ENCODE measurements around the gene TMEM127.

DNA sequence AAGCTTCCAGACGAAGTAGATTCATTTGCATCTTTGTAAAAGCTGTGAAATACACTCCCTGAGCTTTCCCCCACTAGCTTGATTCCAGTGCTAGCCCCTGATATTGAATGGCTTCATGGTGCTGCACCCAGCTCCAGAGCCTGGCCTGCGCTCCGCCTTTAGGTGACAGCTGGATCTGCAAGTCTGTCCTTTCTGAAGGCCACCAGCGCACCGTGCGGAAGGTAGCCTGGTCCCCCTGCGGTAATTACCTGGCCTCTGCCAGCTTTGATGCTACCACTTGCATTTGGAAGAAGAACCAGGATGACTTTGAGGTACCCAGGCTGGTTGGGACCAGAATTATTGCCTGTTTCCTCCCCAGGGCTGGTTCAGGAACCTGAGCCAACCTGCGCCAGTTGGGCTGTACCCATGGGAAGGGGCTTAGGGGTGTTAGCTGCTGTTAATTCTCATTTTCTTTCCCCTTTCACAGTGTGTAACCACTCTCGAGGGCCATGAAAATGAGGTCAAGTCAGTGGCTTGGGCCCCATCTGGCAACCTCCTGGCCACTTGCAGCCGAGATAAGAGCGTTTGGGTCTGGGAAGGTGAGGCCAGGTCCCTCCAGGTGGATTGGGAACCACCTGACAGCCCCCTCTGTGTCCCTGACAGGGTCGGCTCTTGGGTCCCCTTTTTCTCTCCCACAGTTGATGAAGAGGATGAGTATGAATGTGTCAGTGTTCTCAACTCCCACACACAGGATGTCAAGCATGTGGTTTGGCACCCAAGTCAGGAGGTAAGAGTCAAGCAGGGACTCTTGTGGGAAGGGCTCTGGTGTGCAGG lies 1.6 kb upstream of the TMEM127 start:
- TF ChIP-seq, protein P1, sequence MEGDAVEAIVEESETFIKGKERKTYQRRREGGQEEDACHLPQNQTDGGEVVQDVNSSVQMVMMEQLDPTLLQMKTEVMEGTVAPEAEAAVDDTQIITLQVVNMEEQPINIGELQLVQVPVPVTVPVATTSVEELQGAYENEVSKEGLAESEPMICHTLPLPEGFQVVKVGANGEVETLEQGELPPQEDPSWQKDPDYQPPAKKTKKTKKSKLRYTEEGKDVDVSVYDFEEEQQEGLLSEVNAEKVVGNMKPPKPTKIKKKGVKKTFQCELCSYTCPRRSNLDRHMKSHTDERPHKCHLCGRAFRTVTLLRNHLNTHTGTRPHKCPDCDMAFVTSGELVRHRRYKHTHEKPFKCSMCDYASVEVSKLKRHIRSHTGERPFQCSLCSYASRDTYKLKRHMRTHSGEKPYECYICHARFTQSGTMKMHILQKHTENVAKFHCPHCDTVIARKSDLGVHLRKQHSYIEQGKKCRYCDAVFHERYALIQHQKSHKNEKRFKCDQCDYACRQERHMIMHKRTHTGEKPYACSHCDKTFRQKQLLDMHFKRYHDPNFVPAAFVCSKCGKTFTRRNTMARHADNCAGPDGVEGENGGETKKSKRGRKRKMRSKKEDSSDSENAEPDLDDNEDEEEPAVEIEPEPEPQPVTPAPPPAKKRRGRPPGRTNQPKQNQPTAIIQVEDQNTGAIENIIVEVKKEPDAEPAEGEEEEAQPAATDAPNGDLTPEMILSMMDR (conservative IDR thresholded peaks at IDR 0.05; ENCODE audit: low read depth, low read length): peak; percentile 55
- no peak for TF ChIP-seq EZH2 (IDR thresholded peaks at IDR 0.05; ENCODE audit: borderline replicate concordance, low read depth, low read length, poor library complexity, severe bottlenecking)
